ENCODE measurements around the gene STX10.
"Not testable (repeated sequence)": the region's sequence is repeated elsewhere in the genome, so short reads cannot be mapped to it uniquely, and the experiment has no call there.

The STX10 gene

GRCh38 chr19:13150187-13150930 is at the start of gene STX10, which contains the start of gene IER2:
Gene STX10 (minus strand): TSS chr19:13150375. CDS start chr19:13150173, 202 bp downstream.
Gene IER2 (plus strand): TSS chr19:13150411. CDS start chr19:13153187, 2,776 bp downstream.
- DNase-seq (ENCODE audit: insufficient read length, low spot score) (peak; percentile 78), FAIRE-seq (no peak)
- no peak; the same call in 1 of the 2 replicates for TF ChIP-seq POLR2A (IDR thresholded peaks at IDR 0.05; ENCODE audit: low read depth, low read length)

GRCh38 chr19:13198634-13199033 is 48.5 kb upstream of the STX10 start:
- no peak for DNase-seq (ENCODE audit: insufficient read length, low spot score)
- no peak for FAIRE-seq
- TF ChIP-seq POLR2A (IDR thresholded peaks at IDR 0.05; ENCODE audit: low read depth, low read length): no peak

GRCh38 chr19:13195678-13196077 is 45.5 kb upstream of the STX10 start:
- no peak for TF ChIP-seq POLR2A (IDR thresholded peaks at IDR 0.05; ENCODE audit: low read depth, low read length)
- no peak for FAIRE-seq
- DNase-seq (ENCODE audit: insufficient read length, low spot score): no peak

- no peak for DNase-seq (ENCODE audit: insufficient read length, low spot score)
- TF ChIP-seq POLR2A (IDR thresholded peaks at IDR 0.05; ENCODE audit: low read depth, low read length): no peak
- no peak for FAIRE-seq
Measured at GRCh38 chr19:13190781-13191540, 40.8 kb upstream of the STX10 start.

GRCh38 chr19:13189600-13189999 is 39.4 kb upstream of the STX10 start:
- DNase-seq (ENCODE audit: insufficient read length, low spot score) (no peak), FAIRE-seq (no peak)
- TF ChIP-seq POLR2A (IDR thresholded peaks at IDR 0.05; ENCODE audit: low read depth, low read length): no peak

- no peak for TF ChIP-seq POLR2A (IDR thresholded peaks at IDR 0.05; ENCODE audit: low read depth, low read length)
- FAIRE-seq (no peak), DNase-seq (ENCODE audit: insufficient read length, low spot score) (no peak)
Measured at GRCh38 chr19:13187419-13187818, 37.2 kb upstream of the STX10 start.

GRCh38 chr19:13186688-13187087 is 36.5 kb upstream of the STX10 start:
- not testable (repeated sequence) for DNase-seq (ENCODE audit: insufficient read length, low spot score); FAIRE-seq

GRCh38 chr19:13185763-13186657 is 35.8 kb upstream of the STX10 start:
- not testable (repeated sequence) for FAIRE-seq

GRCh38 chr19:13184926-13185325 is 34.8 kb upstream of the STX10 start:
- not testable (repeated sequence) for FAIRE-seq

More at GRCh38 chr19:13185763-13186657, 35.8 kb upstream of the STX10 start:
- not testable (repeated sequence) for DNase-seq (ENCODE audit: insufficient read length, low spot score)

GRCh38 chr19:13181747-13182388 is 31.7 kb upstream of the STX10 start:
- DNase-seq (ENCODE audit: insufficient read length, low spot score) (peak; percentile 49), FAIRE-seq (peak; percentile 48)
- TF ChIP-seq POLR2A (IDR thresholded peaks at IDR 0.05; ENCODE audit: low read depth, low read length): no peak

More at GRCh38 chr19:13184926-13185325, 34.8 kb upstream of the STX10 start:
- not testable (repeated sequence) for DNase-seq (ENCODE audit: insufficient read length, low spot score)

GRCh38 chr19:13178291-13178690 is 28.1 kb upstream of the STX10 start:
- not testable (repeated sequence) for DNase-seq (ENCODE audit: insufficient read length, low spot score); FAIRE-seq

GRCh38 chr19:13177584-13177983 is 27.4 kb upstream of the STX10 start:
- not testable (repeated sequence) for FAIRE-seq; DNase-seq (ENCODE audit: insufficient read length, low spot score)

GRCh38 chr19:13176345-13176744 is 26.2 kb upstream of the STX10 start:
- DNase-seq (ENCODE audit: insufficient read length, low spot score) (no peak), FAIRE-seq (no peak)
- TF ChIP-seq POLR2A (IDR thresholded peaks at IDR 0.05; ENCODE audit: low read depth, low read length): no peak

Data from H54 (cell line).